ENCODE measurements around the gene VWA8. TPM values are rescaled to one million over a fixed set of nuclear protein-coding genes. Genes with fewer than 3 reads are reported as not detected.

Gene VWA8
- polyA plus RNA-seq, 1 donor: 11.6 TPM

GRCh38 chr13:41945926-41946325 is 15.0 kb downstream of the VWA8 start:
- Histone ChIP-seq H3K9me3 (ENCODE audit: control insufficient read depth, low read depth, low read length) (peaks cover 10% of the 10 kb centered on the region), H3K4me1 (ENCODE audit: control insufficient read depth, insufficient read depth, low read length) (no peaks in the 10 kb centered on the region), H3K27ac (ENCODE audit: low read length) (no peak overlapping the region), H3K36me3 (ENCODE audit: control insufficient read depth, insufficient read depth, low read length) (no peaks in the 10 kb centered on the region), H3K4me3 (ENCODE audit: low read length) (no peak overlapping the region), H3K27me3 (ENCODE audit: control insufficient read depth, insufficient read depth, low read length) (no peaks in the 10 kb centered on the region)
- no peak for DNase-seq

- Histone ChIP-seq H3K36me3 (ENCODE audit: control insufficient read depth, insufficient read depth, low read length) (no peaks in the 10 kb centered on the region), H3K4me3 (ENCODE audit: low read length) (no peak overlapping the region), H3K9me3 (ENCODE audit: control insufficient read depth, low read depth, low read length) (peaks cover 10% of the 10 kb centered on the region), H3K27ac (ENCODE audit: low read length) (no peak overlapping the region), H3K27me3 (ENCODE audit: control insufficient read depth, insufficient read depth, low read length) (no peaks in the 10 kb centered on the region), H3K4me1 (ENCODE audit: control insufficient read depth, insufficient read depth, low read length) (no peaks in the 10 kb centered on the region)
- no CpG with 5 or more reads among the region's 3 CpGs for WGBS (ENCODE audit: insufficient coverage, low lambda C conversion rate)
- DNase-seq: no peak
These were observed 16.1 kb downstream of the VWA8 start for GRCh38 chr13:41944635-41945397.

- no peak overlapping the region for H3K27ac ChIP-seq (ENCODE audit: low read length)
- H3K4me1 ChIP-seq (ENCODE audit: control insufficient read depth, insufficient read depth, low read length): no peaks in the 10 kb centered on the region
- H3K27me3 ChIP-seq (ENCODE audit: control insufficient read depth, insufficient read depth, low read length): no peaks in the 10 kb centered on the region
- DNase-seq: no peak
- H3K4me3 ChIP-seq (ENCODE audit: low read length): no peak overlapping the region
- peaks cover 10% of the 10 kb centered on the region for H3K9me3 ChIP-seq (ENCODE audit: control insufficient read depth, low read depth, low read length)
- WGBS (ENCODE audit: insufficient coverage, low lambda C conversion rate): 100% methylated on average over 1 of the region's 3 CpGs
- H3K36me3 ChIP-seq (ENCODE audit: control insufficient read depth, insufficient read depth, low read length): no peaks in the 10 kb centered on the region
These were observed 16.7 kb downstream of the VWA8 start for GRCh38 chr13:41944229-41944628.

GRCh38 chr13:41942462-41943094 is 18.3 kb downstream of the VWA8 start:
- Histone ChIP-seq H3K36me3 (ENCODE audit: control insufficient read depth, insufficient read depth, low read length) (no peaks in the 10 kb centered on the region), H3K9me3 (ENCODE audit: control insufficient read depth, low read depth, low read length) (peaks cover 8% of the 10 kb centered on the region), H3K27ac (ENCODE audit: low read length) (no peak overlapping the region), H3K27me3 (ENCODE audit: control insufficient read depth, insufficient read depth, low read length) (no peaks in the 10 kb centered on the region), H3K4me1 (ENCODE audit: control insufficient read depth, insufficient read depth, low read length) (no peaks in the 10 kb centered on the region), H3K4me3 (ENCODE audit: low read length) (no peak overlapping the region)
- DNase-seq: no peak
- no CpG with 5 or more reads among the region's 2 CpGs for WGBS (ENCODE audit: insufficient coverage, low lambda C conversion rate)

GRCh38 chr13:41941174-41941573 is 19.7 kb downstream of the VWA8 start:
- no peak overlapping the region for H3K4me3 ChIP-seq (ENCODE audit: low read length)
- H3K36me3 ChIP-seq (ENCODE audit: control insufficient read depth, insufficient read depth, low read length): no peaks in the 10 kb centered on the region
- DNase-seq: no peak
- H3K9me3 ChIP-seq (ENCODE audit: control insufficient read depth, low read depth, low read length): peaks cover 5% of the 10 kb centered on the region
- H3K27me3 ChIP-seq (ENCODE audit: control insufficient read depth, insufficient read depth, low read length): no peaks in the 10 kb centered on the region
- H3K27ac ChIP-seq (ENCODE audit: low read length): no peak overlapping the region
- 100% methylated on average over 2 of the region's 5 CpGs for WGBS (ENCODE audit: insufficient coverage, low lambda C conversion rate)
- no peaks in the 10 kb centered on the region for H3K4me1 ChIP-seq (ENCODE audit: control insufficient read depth, insufficient read depth, low read length)

- no peak for DNase-seq
- Histone ChIP-seq H3K36me3 (ENCODE audit: control insufficient read depth, insufficient read depth, low read length) (no peaks in the 10 kb centered on the region), H3K4me3 (ENCODE audit: low read length) (no peak overlapping the region), H3K27ac (ENCODE audit: low read length) (no peak overlapping the region), H3K27me3 (ENCODE audit: control insufficient read depth, insufficient read depth, low read length) (no peaks in the 10 kb centered on the region), H3K4me1 (ENCODE audit: control insufficient read depth, insufficient read depth, low read length) (no peaks in the 10 kb centered on the region), H3K9me3 (ENCODE audit: control insufficient read depth, low read depth, low read length) (no peaks in the 10 kb centered on the region)
These were observed 21.5 kb downstream of the VWA8 start for GRCh38 chr13:41939398-41939797.

GRCh38 chr13:41938918-41939317 is 22.0 kb downstream of the VWA8 start:
- H3K4me3 ChIP-seq (ENCODE audit: low read length): no peak overlapping the region
- no peaks in the 10 kb centered on the region for H3K27me3 ChIP-seq (ENCODE audit: control insufficient read depth, insufficient read depth, low read length)
- no peak overlapping the region for H3K27ac ChIP-seq (ENCODE audit: low read length)
- no peak for DNase-seq
- H3K4me1 ChIP-seq (ENCODE audit: control insufficient read depth, insufficient read depth, low read length): no peaks in the 10 kb centered on the region
- WGBS (ENCODE audit: insufficient coverage, low lambda C conversion rate): no CpG with 5 or more reads among the region's 1 CpG
- no peaks in the 10 kb centered on the region for H3K36me3 ChIP-seq (ENCODE audit: control insufficient read depth, insufficient read depth, low read length)
- H3K9me3 ChIP-seq (ENCODE audit: control insufficient read depth, low read depth, low read length): no peaks in the 10 kb centered on the region

- WGBS (ENCODE audit: insufficient coverage, low lambda C conversion rate): no CpG with 5 or more reads among the region's 5 CpGs
- Histone ChIP-seq H3K36me3 (ENCODE audit: control insufficient read depth, insufficient read depth, low read length) (no peaks in the 10 kb centered on the region), H3K4me1 (ENCODE audit: control insufficient read depth, insufficient read depth, low read length) (no peaks in the 10 kb centered on the region), H3K27me3 (ENCODE audit: control insufficient read depth, insufficient read depth, low read length) (no peaks in the 10 kb centered on the region), H3K4me3 (ENCODE audit: low read length) (no peak overlapping the region), H3K27ac (ENCODE audit: low read length) (no peak overlapping the region), H3K9me3 (ENCODE audit: control insufficient read depth, low read depth, low read length) (no peaks in the 10 kb centered on the region)
- no peak for DNase-seq
These were observed 23.5 kb downstream of the VWA8 start for GRCh38 chr13:41937388-41937787.

- no peak for DNase-seq
These were observed 25.4 kb downstream of the VWA8 start for GRCh38 chr13:41935501-41935900.

GRCh38 chr13:41934994-41935393 is 25.9 kb downstream of the VWA8 start:
- no peak for DNase-seq
- Histone ChIP-seq H3K4me1 (ENCODE audit: control insufficient read depth, insufficient read depth, low read length) (no peaks in the 10 kb centered on the region), H3K9me3 (ENCODE audit: control insufficient read depth, low read depth, low read length) (no peaks in the 10 kb centered on the region), H3K27me3 (ENCODE audit: control insufficient read depth, insufficient read depth, low read length) (no peaks in the 10 kb centered on the region), H3K36me3 (ENCODE audit: control insufficient read depth, insufficient read depth, low read length) (no peaks in the 10 kb centered on the region), H3K4me3 (ENCODE audit: low read length) (no peak overlapping the region), H3K27ac (ENCODE audit: low read length) (no peak overlapping the region)
- WGBS (ENCODE audit: insufficient coverage, low lambda C conversion rate): no CpG with 5 or more reads among the region's 1 CpG

More at GRCh38 chr13:41935501-41935900, 25.4 kb downstream of the VWA8 start:
- Histone ChIP-seq H3K36me3 (ENCODE audit: control insufficient read depth, insufficient read depth, low read length) (no peaks in the 10 kb centered on the region), H3K4me1 (ENCODE audit: control insufficient read depth, insufficient read depth, low read length) (no peaks in the 10 kb centered on the region), H3K27me3 (ENCODE audit: control insufficient read depth, insufficient read depth, low read length) (no peaks in the 10 kb centered on the region), H3K27ac (ENCODE audit: low read length) (no peak overlapping the region), H3K9me3 (ENCODE audit: control insufficient read depth, low read depth, low read length) (no peaks in the 10 kb centered on the region), H3K4me3 (ENCODE audit: low read length) (no peak overlapping the region)
- WGBS (ENCODE audit: insufficient coverage, low lambda C conversion rate): 50% methylated on average over 1 of the region's 1 CpG

- no peak for DNase-seq
- no CpG with 5 or more reads among the region's 1 CpG for WGBS (ENCODE audit: insufficient coverage, low lambda C conversion rate)
- no peak overlapping the region for H3K4me3 ChIP-seq (ENCODE audit: low read length)
- no peaks in the 10 kb centered on the region for H3K9me3 ChIP-seq (ENCODE audit: control insufficient read depth, low read depth, low read length)
- no peaks in the 10 kb centered on the region for H3K36me3 ChIP-seq (ENCODE audit: control insufficient read depth, insufficient read depth, low read length)
- H3K27me3 ChIP-seq (ENCODE audit: control insufficient read depth, insufficient read depth, low read length): no peaks in the 10 kb centered on the region
- H3K27ac ChIP-seq (ENCODE audit: low read length): no peak overlapping the region
- no peaks in the 10 kb centered on the region for H3K4me1 ChIP-seq (ENCODE audit: control insufficient read depth, insufficient read depth, low read length)
These were observed 26.8 kb downstream of the VWA8 start for GRCh38 chr13:41934120-41934519.
